GM19043 (cell line): ENCODE measurements around the gene SBSN.

Experiments used
- ATAC-seq: cut with Tn5 transposase; IDR thresholded peaks from one replicate; pipeline ENCODE4 v1.9.1; 2021; ENCODE audit warnings: low read depth; ENCODE audit not compliant: unreplicated experiment

SBSN gene

DNA sequence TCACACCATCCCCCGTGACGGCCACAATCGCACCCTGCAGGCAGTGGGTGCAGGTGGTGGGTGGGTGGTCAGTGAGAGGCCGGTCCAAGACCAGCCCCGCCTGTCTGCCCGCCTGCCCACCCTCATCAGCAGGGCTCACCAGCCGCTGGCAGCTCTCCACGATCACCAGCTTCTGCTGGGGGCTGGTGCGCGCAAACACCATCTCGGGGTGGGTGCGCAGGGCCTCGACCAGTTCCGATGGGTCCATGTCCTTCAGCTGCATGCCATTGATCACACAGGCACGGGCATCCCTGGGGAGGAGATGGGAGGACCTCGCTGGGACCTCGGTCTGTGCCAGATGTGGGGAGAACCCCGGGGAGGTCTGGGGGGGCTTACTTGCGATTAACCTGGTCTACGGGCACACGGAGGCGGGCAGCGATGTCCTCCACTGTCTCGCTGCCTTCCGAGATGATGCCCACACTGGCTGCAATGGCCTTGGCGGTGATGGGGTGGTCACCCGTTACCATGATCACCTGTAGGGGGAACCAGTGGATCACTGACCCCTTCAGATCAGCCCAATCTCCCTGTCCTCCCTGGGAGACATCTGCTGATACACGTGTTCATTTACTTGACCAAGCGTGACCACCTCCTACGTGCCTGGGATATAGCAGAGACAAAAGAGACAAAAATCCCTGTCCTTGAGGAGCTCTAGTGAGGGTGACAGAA, 27.3 kb upstream of the SBSN start:
- no peak for ATAC-seq

DNA sequence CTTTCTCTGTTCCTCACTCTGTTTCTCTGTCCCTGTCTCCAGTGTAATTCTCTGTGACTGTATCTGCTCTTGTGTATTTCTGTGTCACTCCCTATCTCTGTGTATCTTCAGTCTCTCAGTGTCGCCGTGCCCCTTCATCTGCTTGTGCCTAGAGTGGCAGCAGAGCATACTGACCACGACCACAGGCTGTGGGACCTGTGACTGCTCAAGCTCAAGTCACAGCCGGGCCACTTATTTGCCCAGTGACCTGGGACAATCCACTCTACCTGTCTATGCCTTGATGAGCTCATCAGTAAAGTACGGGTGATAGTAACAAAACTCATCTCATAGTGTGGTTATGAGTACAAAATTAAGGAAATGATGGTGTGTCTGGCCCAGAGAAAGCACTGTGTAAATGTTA, 26.0 kb upstream of the SBSN start:
- no peak for ATAC-seq

GRCh38 chr19:35553385-35554000, 25.4 kb upstream of the SBSN start:
- ATAC-seq = no peak

DNA sequence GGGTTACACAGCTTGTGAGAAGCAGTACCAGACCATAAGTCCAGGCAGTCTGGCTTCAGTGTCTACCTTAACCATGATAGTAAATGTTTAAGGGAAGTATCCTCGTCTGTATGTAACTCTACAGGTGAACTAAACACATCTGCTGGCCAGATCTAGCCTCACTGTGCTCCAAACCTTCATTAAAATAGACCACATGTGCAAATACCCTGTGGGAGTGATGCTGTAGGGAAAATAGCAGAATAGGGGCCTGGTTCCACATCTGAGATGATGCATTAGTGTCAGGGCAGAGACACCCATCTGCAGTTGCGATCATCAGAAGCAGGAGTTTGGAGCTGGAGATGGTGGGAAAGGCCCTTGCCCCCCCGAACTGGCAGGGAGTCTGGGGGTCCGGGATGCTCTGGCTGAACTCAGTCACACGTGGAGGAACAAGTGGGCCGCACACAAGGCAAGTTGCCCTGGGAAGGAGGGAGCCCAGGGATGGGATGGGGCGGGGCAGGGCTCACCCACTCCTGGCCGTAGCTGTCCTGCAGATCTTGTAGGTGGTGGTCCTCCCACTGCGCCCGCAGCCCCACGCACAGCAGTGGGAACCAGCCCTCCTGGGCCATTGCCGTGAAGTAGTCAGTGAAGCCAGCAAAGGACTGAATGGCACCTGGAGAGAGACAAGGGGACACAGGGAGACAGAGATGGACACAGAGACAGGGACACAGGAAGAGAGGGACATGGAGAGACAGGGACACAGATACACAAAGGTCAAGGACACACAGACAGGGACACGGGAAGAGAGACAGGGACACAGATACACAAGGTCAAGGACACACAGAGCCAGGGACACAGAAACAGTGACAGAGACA, 24.6 kb upstream of the SBSN start:
- no peak for ATAC-seq

- ATAC-seq = no peak
Observed at GRCh38 chr19:35551091-35551810, 23.1 kb upstream of the SBSN start.

GRCh38 chr19:35549879-35550523, 21.9 kb upstream of the SBSN start:
- ATAC-seq = no peak

GRCh38 chr19:35549174-35549788, 21.2 kb upstream of the SBSN start:
- no peak for ATAC-seq

GRCh38 chr19:35546532-35546931, 18.4 kb upstream of the SBSN start:
- no peak for ATAC-seq

DNA sequence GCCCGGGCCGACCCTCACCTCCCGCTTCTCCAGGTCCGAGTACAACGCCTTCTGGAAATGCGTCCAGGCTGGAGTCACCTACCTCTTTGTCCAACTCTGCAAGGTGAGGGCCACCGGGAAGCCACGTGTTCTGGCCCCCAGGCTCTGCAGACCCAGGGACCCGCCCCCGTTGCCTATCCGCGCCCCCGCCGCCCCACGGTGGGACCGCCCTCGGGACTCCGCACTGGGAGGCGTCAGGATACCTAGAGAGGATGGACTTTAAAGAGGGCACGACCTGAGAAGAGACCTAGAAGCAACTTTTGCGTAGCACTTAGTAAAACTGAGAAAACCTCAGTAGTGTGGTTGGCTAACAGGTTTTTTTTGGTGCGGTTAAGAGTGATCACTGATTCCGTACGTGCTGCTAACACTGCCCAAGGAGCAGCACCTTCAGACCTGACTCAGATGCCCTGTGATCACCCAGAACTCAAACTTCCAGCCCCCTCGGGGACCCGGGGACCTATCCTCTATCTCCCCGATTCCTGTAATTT, 17.8 kb upstream of the SBSN start:
- ATAC-seq = peak; percentile 23

DNA sequence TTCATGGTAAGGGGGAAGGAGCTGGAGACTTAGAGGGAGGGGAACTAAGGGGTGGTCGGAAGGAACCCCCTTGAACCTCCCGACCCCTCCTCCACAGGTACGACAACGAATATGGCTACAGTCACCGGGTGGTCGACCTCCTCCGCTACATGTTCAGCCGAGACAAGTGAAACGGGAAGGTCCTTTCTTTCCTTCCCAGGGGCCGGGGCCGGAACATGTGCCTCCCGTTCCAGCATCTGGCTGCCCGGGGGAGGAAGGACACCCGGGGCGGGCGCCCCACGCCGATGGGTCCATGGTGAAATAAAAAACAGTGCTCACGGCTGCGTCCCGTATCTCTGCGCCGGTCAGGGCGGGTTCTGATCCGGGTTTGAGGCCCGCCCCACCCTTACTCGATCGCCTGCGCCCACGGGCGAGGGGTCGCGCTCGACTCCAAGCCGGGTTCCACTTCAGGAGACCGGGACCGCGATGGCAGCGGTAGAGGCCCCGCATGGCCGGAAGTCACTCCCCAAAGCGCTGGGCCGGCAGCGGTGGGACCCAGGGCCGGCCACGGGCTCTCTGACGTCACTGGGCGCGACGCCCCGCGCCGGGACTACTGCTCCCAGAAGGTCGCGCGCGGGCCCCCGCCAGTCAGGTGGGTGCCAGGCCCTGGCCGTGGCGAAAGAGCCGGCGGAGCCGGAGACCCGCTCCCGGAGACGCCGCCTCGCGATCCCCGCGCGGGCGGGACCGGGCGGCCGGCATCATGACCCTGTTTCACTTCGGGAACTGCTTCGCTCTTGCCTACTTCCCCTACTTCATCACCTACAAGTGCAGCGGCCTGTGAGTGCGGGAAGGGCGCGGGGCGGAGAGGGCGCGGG, 17.1 kb upstream of the SBSN start, which contains the start of gene TMEM147:
TMEM147 (plus strand) TSS at position 626 of the 854 bp plus-strand sequence; CDS start at position 740, 114 bp downstream.
- peak; percentile 81 for ATAC-seq

DNA sequence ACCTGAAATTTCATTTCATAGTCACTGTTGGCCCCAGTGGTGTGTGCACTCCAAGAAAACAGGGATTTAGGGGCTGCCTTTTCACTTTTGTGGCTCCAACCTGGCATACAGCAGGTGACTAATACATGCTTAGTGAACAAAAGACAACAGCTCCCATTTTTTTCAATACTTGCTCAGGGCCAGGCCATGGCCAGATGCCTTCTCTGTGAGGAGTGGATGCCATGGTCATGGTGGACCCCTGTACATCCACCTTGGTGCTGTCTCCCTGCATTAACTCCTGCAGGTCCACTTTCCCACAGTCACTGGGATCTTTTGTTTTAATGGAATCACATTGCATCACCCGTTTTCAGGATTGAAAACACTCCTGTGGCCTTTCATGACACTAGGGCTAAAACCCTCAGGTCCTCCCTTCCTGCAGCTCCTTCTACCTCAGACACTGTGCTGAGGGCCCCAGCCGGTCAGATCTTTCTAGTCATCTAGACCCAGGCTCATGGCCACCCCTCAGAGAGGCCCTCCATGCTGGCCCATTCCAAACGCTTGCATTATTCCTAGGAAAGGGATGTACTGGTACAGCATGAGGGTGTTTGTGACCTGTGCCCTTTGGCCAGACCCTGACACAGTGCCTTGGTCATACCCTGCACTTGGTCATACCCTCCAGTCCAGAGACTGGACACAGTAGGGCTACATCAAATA, 16.1 kb upstream of the SBSN start:
- no peak for ATAC-seq

DNA sequence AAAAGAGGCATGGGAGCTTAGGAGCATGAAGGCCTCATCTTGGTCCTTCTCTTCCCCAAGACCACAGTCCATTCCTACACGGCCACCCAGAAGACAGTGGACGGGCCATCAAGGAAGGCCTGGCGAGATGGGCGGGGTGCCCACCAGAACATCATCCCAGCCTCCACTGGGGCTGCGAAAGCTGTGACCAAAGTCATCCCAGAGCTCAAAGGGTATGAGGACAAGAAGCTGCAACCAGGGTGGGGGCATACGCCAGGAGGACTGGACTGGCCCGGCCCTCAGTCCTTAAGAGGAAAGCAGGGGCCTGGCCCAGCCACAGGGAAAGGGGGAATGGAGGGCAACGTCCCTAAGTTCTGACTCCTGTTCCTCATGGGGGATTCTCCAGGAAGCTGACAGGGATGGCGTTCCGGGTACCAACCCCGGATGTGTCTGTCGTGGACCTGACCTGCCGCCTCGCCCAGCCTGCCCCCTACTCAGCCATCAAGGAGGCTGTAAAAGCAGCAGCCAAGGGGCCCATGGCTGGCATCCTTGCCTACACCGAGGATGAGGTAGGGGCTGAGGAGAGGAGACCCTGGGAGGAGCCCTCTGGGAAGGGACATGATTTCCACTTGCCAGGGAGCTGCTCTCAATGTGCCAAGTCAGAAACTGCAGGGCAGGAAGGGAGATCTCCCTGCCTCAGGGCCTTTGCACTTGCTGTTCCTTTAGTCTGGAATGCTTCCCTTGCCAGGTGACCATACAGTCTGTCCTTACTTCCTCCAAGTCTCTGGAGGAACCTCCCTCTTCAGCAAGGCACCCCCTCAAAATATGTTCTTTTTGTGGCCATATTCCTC, 15.4 kb upstream of the SBSN start:
- no peak for ATAC-seq

GRCh38 chr19:35542209-35542608, 14.1 kb upstream of the SBSN start:
- ATAC-seq = no peak

DNA sequence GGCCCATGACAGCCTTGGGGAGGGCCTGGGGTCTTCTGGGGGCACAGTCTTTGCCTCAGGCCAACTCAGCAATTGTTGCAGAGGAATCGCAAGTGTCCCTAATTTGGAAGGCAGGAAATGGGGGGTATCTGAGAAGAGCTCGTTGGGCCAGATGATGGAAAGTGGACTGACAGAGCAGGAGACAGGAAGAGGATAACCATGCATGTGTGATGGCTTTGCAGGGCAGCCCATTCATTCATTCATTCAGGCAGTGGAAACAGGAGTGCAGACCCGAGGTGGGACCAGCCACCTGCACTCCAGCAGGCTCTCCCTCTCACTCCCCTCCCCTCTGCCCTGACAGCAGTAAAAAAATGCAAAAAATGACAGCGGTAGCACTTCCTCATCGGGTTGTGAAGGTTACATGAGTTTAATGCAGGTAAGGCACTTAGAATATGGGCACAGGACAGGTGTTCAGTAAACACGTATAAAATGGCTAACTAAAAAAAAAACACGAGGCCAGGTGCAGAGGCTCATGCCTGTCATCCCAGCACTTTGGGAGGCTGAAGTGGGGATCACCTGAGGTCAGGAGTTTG, 12.3 kb upstream of the SBSN start:
- ATAC-seq = no peak

DNA sequence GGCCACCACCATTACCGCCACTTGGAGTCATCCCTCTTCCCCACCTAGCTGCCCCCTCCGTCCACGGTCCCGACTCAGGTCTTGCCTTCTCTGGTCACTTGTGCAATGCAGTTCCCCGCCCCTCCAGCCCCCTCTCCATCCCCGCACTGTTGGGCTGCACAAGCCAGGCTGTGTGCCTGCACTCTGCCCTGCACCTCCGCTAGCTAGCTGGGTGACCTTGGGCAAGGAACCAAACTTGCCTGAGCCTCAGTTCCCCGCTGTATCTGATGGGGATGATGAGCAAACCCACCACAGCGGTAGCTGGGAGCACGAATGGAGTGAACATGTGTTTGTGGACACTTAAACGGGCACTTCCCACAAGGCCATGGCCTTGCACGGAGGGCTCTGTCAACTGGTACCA, 11.7 kb upstream of the SBSN start:
- no peak for ATAC-seq

DNA sequence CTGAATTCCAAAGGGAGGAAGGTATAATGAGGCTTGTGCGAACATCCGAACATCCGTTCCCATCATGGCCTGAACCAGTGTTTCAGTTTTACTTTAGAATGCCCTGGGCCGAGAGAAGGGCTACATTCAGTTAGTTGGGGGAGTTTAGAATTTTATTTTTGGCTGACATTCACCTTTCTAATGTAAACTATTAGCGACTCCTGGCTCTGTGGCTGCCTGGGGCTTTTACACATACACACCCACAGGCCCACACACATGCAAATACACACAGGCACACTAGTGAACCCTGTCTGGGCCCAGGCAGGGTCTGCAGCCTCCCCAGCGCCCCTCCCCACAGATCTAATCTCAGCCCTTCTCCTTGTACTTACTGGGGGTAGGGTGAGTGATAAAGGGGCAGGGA, 11.2 kb upstream of the SBSN start:
- ATAC-seq = no peak
